AG09319 (cell line): ENCODE measurements around the gene MIB1.

ENCODE experiments used
- DNase-seq: peaks from one replicate; pipeline ENCODE4 v3.0.0-alpha.2; 2010; ENCODE audit warnings: low read depth; ENCODE audit errors: extremely low read depth
- TF ChIP-seq, protein P1 (sequence below): IDR thresholded peaks from 2 replicates; pipeline ENCODE4 v1.5.1; 2011; ENCODE audit warnings: low read depth, mild to moderate bottlenecking, inconsistent platforms, low read length, moderate library complexity

The MIB1 gene

DNA sequence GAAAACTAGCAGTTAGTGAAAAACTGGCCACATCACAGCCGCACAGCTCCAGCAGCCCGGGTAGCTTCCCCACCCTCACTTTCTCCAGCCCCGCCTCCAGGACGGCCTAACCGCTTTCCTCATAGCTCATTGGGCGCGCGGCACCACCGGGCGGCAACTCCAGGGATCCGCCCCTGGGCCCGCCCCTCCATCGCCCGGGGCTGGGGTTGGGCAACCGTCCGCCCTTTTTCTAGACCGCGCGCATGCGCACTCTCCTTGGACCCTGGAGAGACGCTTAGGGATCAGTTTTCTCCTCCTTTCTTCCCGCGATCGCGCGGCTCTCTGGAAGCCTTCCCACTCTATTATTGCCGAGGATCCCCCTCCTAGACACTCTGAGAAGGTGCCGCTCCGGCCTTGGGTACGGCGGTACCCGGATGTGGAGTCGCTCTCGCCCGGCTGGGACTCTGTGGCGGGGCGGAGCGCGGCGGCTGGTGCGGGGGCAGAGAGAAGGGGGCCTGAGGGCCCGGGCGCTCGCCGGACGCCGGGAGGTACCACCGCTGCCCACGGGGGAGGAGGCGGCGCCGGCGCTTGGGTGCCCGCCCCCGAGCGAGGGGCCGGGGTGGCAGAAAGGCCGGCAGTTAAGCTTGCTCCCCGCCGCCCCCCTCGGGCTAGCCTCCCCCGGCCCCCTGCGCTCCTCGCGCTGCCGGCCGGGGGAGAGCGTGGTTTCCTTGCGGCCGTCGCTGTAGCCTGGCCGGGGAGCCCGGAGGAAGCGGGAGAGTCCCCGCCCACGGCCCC is at the start of gene MIB1:
TSS of gene MIB1 (plus strand) at position 255 of the 774 bp plus-strand sequence. CDS start 792 bp downstream, outside the sequence.
- peak; percentile 91 for DNase-seq
- TF ChIP-seq, protein P1, sequence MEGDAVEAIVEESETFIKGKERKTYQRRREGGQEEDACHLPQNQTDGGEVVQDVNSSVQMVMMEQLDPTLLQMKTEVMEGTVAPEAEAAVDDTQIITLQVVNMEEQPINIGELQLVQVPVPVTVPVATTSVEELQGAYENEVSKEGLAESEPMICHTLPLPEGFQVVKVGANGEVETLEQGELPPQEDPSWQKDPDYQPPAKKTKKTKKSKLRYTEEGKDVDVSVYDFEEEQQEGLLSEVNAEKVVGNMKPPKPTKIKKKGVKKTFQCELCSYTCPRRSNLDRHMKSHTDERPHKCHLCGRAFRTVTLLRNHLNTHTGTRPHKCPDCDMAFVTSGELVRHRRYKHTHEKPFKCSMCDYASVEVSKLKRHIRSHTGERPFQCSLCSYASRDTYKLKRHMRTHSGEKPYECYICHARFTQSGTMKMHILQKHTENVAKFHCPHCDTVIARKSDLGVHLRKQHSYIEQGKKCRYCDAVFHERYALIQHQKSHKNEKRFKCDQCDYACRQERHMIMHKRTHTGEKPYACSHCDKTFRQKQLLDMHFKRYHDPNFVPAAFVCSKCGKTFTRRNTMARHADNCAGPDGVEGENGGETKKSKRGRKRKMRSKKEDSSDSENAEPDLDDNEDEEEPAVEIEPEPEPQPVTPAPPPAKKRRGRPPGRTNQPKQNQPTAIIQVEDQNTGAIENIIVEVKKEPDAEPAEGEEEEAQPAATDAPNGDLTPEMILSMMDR: no peak

DNA sequence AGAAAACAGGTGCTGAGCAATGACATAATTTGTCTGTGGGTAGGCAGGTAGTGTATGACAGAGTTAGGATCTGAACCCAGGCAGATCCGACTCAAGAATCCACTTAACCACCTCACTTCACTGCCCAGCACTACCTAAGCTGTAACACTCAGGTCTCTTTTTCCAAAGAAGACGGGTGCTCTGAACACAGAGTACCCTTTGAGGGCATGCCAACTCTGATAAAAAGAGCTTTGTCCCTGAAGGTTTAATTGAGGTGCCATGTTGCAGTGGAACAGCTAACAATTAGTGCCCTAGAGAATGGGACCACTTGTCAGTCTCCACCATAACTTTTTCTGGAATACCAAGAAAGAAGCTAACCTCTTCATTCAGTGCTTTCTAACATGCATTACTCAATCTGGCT is 47.3 kb upstream of the MIB1 start:
- TF ChIP-seq, protein P1: no peak
- DNase-seq: no peak

DNA sequence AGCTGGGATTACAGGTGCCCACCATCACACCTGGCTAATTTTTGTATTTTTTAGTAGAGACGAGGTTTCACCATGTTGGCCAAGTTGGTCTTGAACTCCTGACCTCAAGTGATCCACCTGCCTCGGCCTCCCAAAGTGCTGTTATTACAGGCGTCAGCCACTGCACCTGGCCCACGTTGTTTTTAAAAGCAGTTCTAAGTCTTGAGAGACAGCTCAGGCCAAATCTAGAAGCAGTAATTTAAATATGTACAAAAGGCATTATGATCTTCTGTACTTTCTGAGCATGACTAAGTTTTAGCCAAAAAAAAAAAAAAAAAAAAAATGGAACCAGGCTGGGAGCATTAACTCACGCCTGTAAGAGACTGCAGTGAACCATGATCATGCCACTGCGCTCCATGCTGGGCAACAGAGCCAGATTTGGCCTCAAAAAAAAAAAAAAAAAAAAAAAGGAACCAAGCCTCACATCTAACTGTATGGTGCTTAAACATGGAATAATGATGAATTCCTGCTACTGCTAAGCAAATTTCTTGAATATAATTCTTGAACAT is 40.0 kb upstream of the MIB1 start:
- TF ChIP-seq, protein P1: no peak
- DNase-seq: no peak

DNA sequence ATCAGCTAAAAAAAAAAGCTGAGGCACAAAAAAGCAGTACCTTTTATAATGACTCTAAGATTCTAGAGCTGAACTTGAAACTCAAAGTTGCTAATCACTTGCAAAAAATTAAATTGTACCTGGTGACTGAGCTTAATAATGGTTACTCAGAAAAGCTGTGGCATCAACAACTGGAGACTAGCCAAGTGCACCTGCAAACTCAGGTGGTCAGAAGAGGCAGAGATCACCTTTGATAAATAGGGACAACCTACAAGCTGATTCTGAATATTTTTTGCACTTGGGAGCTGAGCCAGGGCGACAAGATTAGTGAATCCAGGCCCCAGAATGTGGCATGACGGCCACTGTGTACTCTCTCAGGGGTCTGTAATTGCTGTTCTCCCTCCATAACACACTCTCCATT is 39.0 kb upstream of the MIB1 start:
- TF ChIP-seq, protein P1: no peak
- DNase-seq: no peak

DNA sequence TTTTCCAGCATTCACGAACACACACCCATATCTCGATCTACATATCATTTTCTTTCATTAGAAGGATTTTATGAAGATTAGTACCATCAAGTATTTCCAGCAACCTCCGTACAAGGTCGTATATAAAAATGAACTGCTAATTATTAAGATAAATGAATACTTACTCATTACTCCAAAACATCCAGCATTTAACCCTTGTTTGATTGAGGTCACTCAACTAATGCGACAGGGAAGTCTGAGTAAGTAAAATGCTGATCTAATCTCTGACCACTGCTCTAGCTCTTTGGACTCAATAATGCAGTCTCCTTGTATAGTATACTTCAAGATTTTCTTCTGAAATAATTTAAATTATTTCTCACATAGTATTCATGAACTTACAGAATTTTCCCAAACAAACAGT is 38.0 kb upstream of the MIB1 start:
- TF ChIP-seq, protein P1: no peak
- no peak for DNase-seq

DNA sequence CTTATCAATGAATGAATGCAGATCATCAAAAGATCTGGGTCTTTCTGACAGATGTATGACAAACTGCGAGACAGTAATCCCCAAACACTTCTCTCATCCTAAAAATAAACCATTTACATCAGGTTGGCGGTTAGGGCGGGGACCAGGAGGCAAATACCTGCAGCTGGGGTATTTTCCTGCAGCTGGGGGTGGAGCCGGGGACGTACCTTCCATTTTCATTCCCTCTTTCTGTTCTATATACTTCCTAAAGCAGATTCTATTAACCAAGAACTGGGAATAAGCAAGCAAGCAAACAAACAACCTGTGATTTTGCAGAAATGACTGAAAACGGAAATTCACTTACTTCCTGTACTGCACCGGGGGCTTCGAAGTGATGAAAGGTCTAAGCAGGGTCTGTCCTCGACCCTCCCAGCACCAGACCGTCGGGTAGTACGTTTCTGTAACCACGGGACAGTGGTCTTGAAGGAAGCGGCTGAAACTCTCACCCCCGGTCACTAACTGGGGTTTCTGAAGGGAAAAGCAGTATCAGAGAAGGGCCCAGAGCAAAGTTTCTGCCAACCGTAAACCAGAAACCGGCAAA is 37.3 kb upstream of the MIB1 start:
- no peak for DNase-seq

More for the DNA sequence above, 37.3 kb upstream of the MIB1 start:
- TF ChIP-seq, protein P1: no peak
